Measurements from ENCODE around the gene HSD17B11. TPM values are rescaled to one million over a fixed set of nuclear protein-coding genes. Genes with fewer than 3 reads are reported as not detected.
"Not testable (repeated sequence)": the region's sequence is repeated elsewhere in the genome, so short reads cannot be mapped to it uniquely, and the experiment has no call there.

The HSD17B11 gene
- total RNA-seq, 2 experiments from 2014 or later: 30.2 to 32.2 TPM

- Mint-ChIP-seq H3K4me3 (no peak overlapping the region), H3K27me3 (ENCODE audit: low read depth) (no peaks in the 10 kb centered on the region), H3K27ac (no peak overlapping the region), H3K36me3 (ENCODE audit: low read depth) (peaks cover 16% of the 10 kb centered on the region), H3K4me1 (ENCODE audit: low read depth) (no peaks in the 10 kb centered on the region), H3K9me3 (ENCODE audit: insufficient read depth) (no peaks in the 10 kb centered on the region)
- no peak for ATAC-seq
- no peak for DNase-seq
- CTCF ChIA-PET: interaction anchor here (1.1 kb wide), 1 partner anchor 34 kb away, joined by 3 read pairs; the partner anchor contains the start of gene HSD17B11
- POLR2A ChIA-PET: no interaction called here
These were observed 34.0 kb downstream of the HSD17B11 start for GRCh38 chr4:87356832-87357526.

GRCh38 chr4:87354168-87355102, 36.6 kb downstream of the HSD17B11 start:
- DNase-seq (no peak), ATAC-seq (no peak)
- Mint-ChIP-seq H3K4me3 (no peak overlapping the region), H3K27me3 (ENCODE audit: low read depth) (no peaks in the 10 kb centered on the region), H3K4me1 (ENCODE audit: low read depth) (no peaks in the 10 kb centered on the region), H3K27ac (no peak overlapping the region), H3K9me3 (ENCODE audit: insufficient read depth) (no peaks in the 10 kb centered on the region), H3K36me3 (ENCODE audit: low read depth) (peaks cover 16% of the 10 kb centered on the region)
- ChIA-PET CTCF (interaction anchor here (0.8 to 2.1 kb wide), 10 partner anchors 9 to 494 kb away, joined by 3 to 20 read pairs (median 4); partner anchors contain the start of gene HSD17B11), POLR2A (no interaction called here)

GRCh38 chr4:87353592-87353991, 37.4 kb downstream of the HSD17B11 start:
- peak; percentile 54 for DNase-seq
- Mint-ChIP-seq H3K27ac (no peak overlapping the region), H3K27me3 (ENCODE audit: low read depth) (no peaks in the 10 kb centered on the region), H3K36me3 (ENCODE audit: low read depth) (peaks cover 16% of the 10 kb centered on the region), H3K4me1 (ENCODE audit: low read depth) (no peaks in the 10 kb centered on the region), H3K4me3 (no peak overlapping the region), H3K9me3 (ENCODE audit: insufficient read depth) (no peaks in the 10 kb centered on the region)
- no peak for ATAC-seq
- CTCF ChIA-PET: interaction anchor here (0.7 to 2.1 kb wide), 11 partner anchors 10 to 495 kb away, joined by 3 to 20 read pairs (median 3); partner anchors contain the start of gene HSD17B11
- POLR2A ChIA-PET: interaction anchor here (0.5 to 1.0 kb wide), 2 partner anchors 67 to 297 kb away, joined by 3 read pairs; no protein-coding TSS in a partner anchor

- ATAC-seq (no peak), DNase-seq (no peak)
- no peaks in the 10 kb centered on the region for H3K27me3 Mint-ChIP-seq (ENCODE audit: low read depth)
- no peak overlapping the region for H3K4me3 Mint-ChIP-seq
- peaks cover 4% of the 10 kb centered on the region for H3K9me3 Mint-ChIP-seq (ENCODE audit: insufficient read depth)
- peaks cover 30% of the 10 kb centered on the region for H3K36me3 Mint-ChIP-seq (ENCODE audit: low read depth)
- no peak overlapping the region for H3K27ac Mint-ChIP-seq
- no peaks in the 10 kb centered on the region for H3K4me1 Mint-ChIP-seq (ENCODE audit: low read depth)
- ChIA-PET POLR2A (interaction anchor here (0.6 kb wide), 1 partner anchor 339 kb away, joined by 3 read pairs; no protein-coding TSS in a partner anchor), CTCF (no interaction called here)
These were observed 45.8 kb downstream of the HSD17B11 start for GRCh38 chr4:87345139-87345538.

GRCh38 chr4:87342872-87343271, 48.1 kb downstream of the HSD17B11 start:
- Mint-ChIP-seq H3K4me3 (no peak overlapping the region), H3K36me3 (ENCODE audit: low read depth) (peaks cover 47% of the 10 kb centered on the region), H3K4me1 (ENCODE audit: low read depth) (no peaks in the 10 kb centered on the region), H3K27ac (no peak overlapping the region), H3K9me3 (ENCODE audit: insufficient read depth) (peaks cover 4% of the 10 kb centered on the region), H3K27me3 (ENCODE audit: low read depth) (no peaks in the 10 kb centered on the region)
- POLR2A ChIA-PET: no interaction called here
- DNase-seq (no peak), ATAC-seq (no peak)
- CTCF ChIA-PET: interaction anchor here (1.8 kb wide), 1 partner anchor 33 kb away, joined by 5 read pairs; no protein-coding TSS in a partner anchor

- H3K4me3 Mint-ChIP-seq; POLR2A ChIA-PET; H3K27me3 Mint-ChIP-seq (ENCODE audit: low read depth); DNase-seq; H3K27ac Mint-ChIP-seq; H3K4me1 Mint-ChIP-seq (ENCODE audit: low read depth); ATAC-seq; H3K9me3 Mint-ChIP-seq (ENCODE audit: insufficient read depth): not testable (repeated sequence)
- peaks cover 50% of the 10 kb centered on the region for H3K36me3 Mint-ChIP-seq (ENCODE audit: low read depth)
- CTCF ChIA-PET: interaction anchor here (1.8 kb wide), 1 partner anchor 34 kb away, joined by 5 read pairs; no protein-coding TSS in a partner anchor
These were observed 48.9 kb downstream of the HSD17B11 start for GRCh38 chr4:87341954-87342635.

- ChIA-PET CTCF (no interaction called here), POLR2A (no interaction called here)
- no peak for ATAC-seq
These were observed 51.5 kb downstream of the HSD17B11 start for GRCh38 chr4:87339440-87339839.

GRCh38 chr4:87337361-87337760, 53.6 kb downstream of the HSD17B11 start:
- no peak for DNase-seq
- ChIA-PET POLR2A (no interaction called here), CTCF (no interaction called here)
- Mint-ChIP-seq H3K9me3 (ENCODE audit: insufficient read depth) (peaks cover 10% of the 10 kb centered on the region), H3K27me3 (ENCODE audit: low read depth) (no peaks in the 10 kb centered on the region), H3K27ac (no peak overlapping the region), H3K4me3 (no peak overlapping the region), H3K36me3 (ENCODE audit: low read depth) (peaks cover 44% of the 10 kb centered on the region), H3K4me1 (ENCODE audit: low read depth) (no peaks in the 10 kb centered on the region)
- ATAC-seq: no peak

More at GRCh38 chr4:87339440-87339839, 51.5 kb downstream of the HSD17B11 start:
- Mint-ChIP-seq H3K27ac (no peak overlapping the region), H3K4me3 (no peak overlapping the region), H3K9me3 (ENCODE audit: insufficient read depth) (peaks cover 3% of the 10 kb centered on the region), H3K4me1 (ENCODE audit: low read depth) (no peaks in the 10 kb centered on the region), H3K36me3 (ENCODE audit: low read depth) (peaks cover 44% of the 10 kb centered on the region), H3K27me3 (ENCODE audit: low read depth) (no peaks in the 10 kb centered on the region)
- no peak for DNase-seq

- H3K36me3 Mint-ChIP-seq (ENCODE audit: low read depth): peaks cover 30% of the 10 kb centered on the region
- ChIA-PET CTCF (no interaction called here), POLR2A (no interaction called here)
- H3K4me3 Mint-ChIP-seq: no peak overlapping the region
- no peaks in the 10 kb centered on the region for H3K27me3 Mint-ChIP-seq (ENCODE audit: low read depth)
- DNase-seq (no peak), ATAC-seq (no peak)
- no peaks in the 10 kb centered on the region for H3K4me1 Mint-ChIP-seq (ENCODE audit: low read depth)
- no peak overlapping the region for H3K27ac Mint-ChIP-seq
- H3K9me3 Mint-ChIP-seq (ENCODE audit: insufficient read depth): peaks cover 10% of the 10 kb centered on the region
These were observed 57.7 kb downstream of the HSD17B11 start for GRCh38 chr4:87333267-87333666.

- Mint-ChIP-seq H3K36me3 (ENCODE audit: low read depth) (peaks cover 17% of the 10 kb centered on the region), H3K4me3 (no peak overlapping the region), H3K27me3 (ENCODE audit: low read depth) (no peaks in the 10 kb centered on the region), H3K27ac (no peak overlapping the region), H3K9me3 (ENCODE audit: insufficient read depth) (peaks cover 10% of the 10 kb centered on the region), H3K4me1 (ENCODE audit: low read depth) (no peaks in the 10 kb centered on the region)
- DNase-seq: no peak
- no peak for ATAC-seq
- ChIA-PET CTCF (no interaction called here), POLR2A (no interaction called here)
These were observed 60.2 kb downstream of the HSD17B11 start for GRCh38 chr4:87330761-87331160.

GRCh38 chr4:87327136-87327535, 63.9 kb downstream of the HSD17B11 start:
- Mint-ChIP-seq H3K4me3 (no peak overlapping the region), H3K9me3 (ENCODE audit: insufficient read depth) (no peaks in the 10 kb centered on the region), H3K36me3 (ENCODE audit: low read depth) (no peaks in the 10 kb centered on the region), H3K27ac (no peak overlapping the region), H3K4me1 (ENCODE audit: low read depth) (no peaks in the 10 kb centered on the region), H3K27me3 (ENCODE audit: low read depth) (no peaks in the 10 kb centered on the region)
- DNase-seq (no peak), ATAC-seq (no peak)
- POLR2A ChIA-PET: no interaction called here
- CTCF ChIA-PET: no interaction called here

Measured in activated CD8-positive, alpha-beta T cell treated with anti-CD3 and anti-CD28 coated beads, Interleukin-2, amount 10 ng/mL, durations not matched to agents 7 days and 5 days (primary cell).